K562 (cell line): ENCODE data around the gene NUP85. TPM values are rescaled to one million over a fixed set of nuclear protein-coding genes. Genes with fewer than 3 reads are reported as not detected.
A peak's percentile ranks its signal among the peaks of the same experiment; 100 is the strongest.

Experiments
- BACH1 ChIP-seq: fragments of 200-800 bp; sonication (Bioruptor generic); IDR thresholded peaks from 2 replicates; pipeline ENCODE4 v1.6.1; 2016; ENCODE audit warnings: missing genetic modification characterization, missing compliant biosample characterization
- BCLAF1 ChIP-seq, 2 experiments: fragments of 450-650 bp in 1 of 2; IDR thresholded peaks; 2 replicates each; pipeline ENCODE4 v1.6.1; 2011 to 2017; ENCODE audit warnings: low read depth in 2 of 2, antibody characterized with exemption in 1 of 2, borderline replicate concordance in 1 of 2, low read length in 1 of 2, mild to moderate bottlenecking in 1 of 2, mixed read lengths in 1 of 2; ENCODE audit not compliant: control insufficient read depth in 1 of 2
- BCOR ChIP-seq: fragments of 450-650 bp; IDR thresholded peaks from 2 replicates; pipeline ENCODE4 v1.6.1; 2016
- GTF2A2 ChIP-seq: IDR thresholded peaks from 2 replicates; pipeline ENCODE4 v1.6.1; 2016; ENCODE audit warnings: mild to moderate bottlenecking, missing genetic modification characterization, missing compliant biosample characterization
- HDAC2 ChIP-seq: fragments of 450-650 bp; IDR thresholded peaks from 2 replicates; pipeline ENCODE4 v1.6.1; 2016; ENCODE audit warnings: mild to moderate bottlenecking
- MGA ChIP-seq: fragments of 450-650 bp; IDR thresholded peaks from 2 replicates; pipeline ENCODE4 v1.6.1; 2016; ENCODE audit warnings: mild to moderate bottlenecking, moderate library complexity
- NEUROD1 ChIP-seq: fragments of 150-350 bp; IDR thresholded peaks from 2 replicates; pipeline ENCODE4 v1.6.1; 2014; ENCODE audit warnings: borderline replicate concordance, low read length, low read depth; ENCODE audit not compliant: partially characterized antibody
- POLR2AphosphoS5 ChIP-seq: IDR thresholded peaks from 2 replicates; pipeline ENCODE4 v1.6.1; 2011; ENCODE audit warnings: mild to moderate bottlenecking, low read depth, low read length, moderate library complexity; ENCODE audit not compliant: control insufficient read depth, insufficient read depth
- POLR2B ChIP-seq: fragments of 450-650 bp; IDR thresholded peaks from 2 replicates; pipeline ENCODE4 v1.6.1; 2018; ENCODE audit warnings: low read depth; ENCODE audit not compliant: partially characterized antibody
- STAT5B ChIP-seq: fragments of 250-450 bp; sonication (Bioruptor Pico); IDR thresholded peaks from 2 replicates; pipeline ENCODE4 v1.8.0; 2021; ENCODE audit warnings: mild to moderate bottlenecking, inconsistent platforms
- THRB ChIP-seq: fragments of 450-650 bp; formaldehyde crosslinking; conservative IDR thresholded peaks from 2 replicates; pipeline ENCODE4 v1.4.0; 2022; ENCODE audit warnings: mild to moderate bottlenecking, missing genetic modification characterization
- ZNF217 ChIP-seq: sonication (generic); formaldehyde crosslinking; IDR thresholded peaks from 2 replicates; pipeline ENCODE4 v1.8.0; 2022; ENCODE audit warnings: mild to moderate bottlenecking, missing genetic modification reagents
- ZNF589 ChIP-seq: fragments of 200-800 bp; sonication (Bioruptor generic); IDR thresholded peaks from 2 replicates; pipeline ENCODE4 v1.6.1; 2016; ENCODE audit warnings: low read depth, missing genetic modification characterization, missing compliant biosample characterization
- polyA plus RNA-seq, 8 experiments: library from polyadenylated mRNA; depleted of rRNA in 4 of 8; stranded (reverse) in 5 of 8; unstranded in 3 of 8; fragments of >200 nt; fragmentation: Nextera tagmentation in 2 of 8; fragmentation: Illumina TruSeq in 1 of 8; extraction: Ambion mirVana in 2 of 8; extraction: Trizol in 1 of 8; gene quantifications; 2 replicates each; pipeline versions ENCODE4 v1.2.1 to v1.2.3, GENCODE V29; 2011 to 2014; ENCODE audit warnings: inconsistent platforms in 1 of 8, missing spikeins in 1 of 8
- total RNA-seq, 7 experiments: library from RNA; depleted of rRNA in 6 of 7; stranded (reverse); fragments of >200 nt in 6 of 7; fragmentation: Illumina TruSeq in 2 of 7; extraction: Trizol in 2 of 7; gene quantifications; 2 replicates each; pipeline versions ENCODE4 v1.2.1 to v1.2.3, GENCODE V29; 2011 to 2021; ENCODE audit warnings: low replicate concordance in 1 of 7

NUP85 gene
- total and polyA plus RNA-seq, 9 of the 15 experiments (the other 6 are each of a cell fraction or from before 2014, with no cell fraction given): 50.2 to 177 (median 110) TPM

DNA sequence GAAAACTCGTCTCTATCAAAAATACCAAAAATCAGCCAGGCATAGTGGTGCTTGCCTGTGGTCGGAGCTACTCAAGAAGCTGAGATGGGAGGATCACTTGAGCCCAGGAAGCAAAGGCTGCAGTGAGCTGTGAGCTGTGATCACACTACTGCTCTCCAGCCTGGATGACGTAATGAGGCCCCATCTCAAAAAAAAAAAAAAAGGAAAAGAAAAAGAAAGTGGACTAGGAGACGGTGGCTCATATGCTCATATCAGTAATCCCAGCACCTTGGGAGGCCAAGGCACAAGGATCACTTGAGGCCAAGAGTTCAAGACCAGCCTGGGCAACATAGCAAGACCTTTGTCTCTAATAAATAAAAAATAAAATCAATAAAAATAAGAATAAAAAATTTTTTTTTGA, 13.9 kb upstream of the NUP85 start (continued):
- no peak for TF ChIP-seq ZNF217 (CRISPR knock-in tag)
- TF ChIP-seq POLR2AphosphoS5: no peak
- TF ChIP-seq BCLAF1 (IDR thresholded peaks at IDR 0.05; ENCODE audit: borderline replicate concordance in 1 of 2, control insufficient read depth in 1 of 2, low read depth in 2 of 2, low read length in 1 of 2): no peak
- no peak for TF ChIP-seq NEUROD1
- no peak for TF ChIP-seq THRB
- no peak for TF ChIP-seq POLR2B
- TF ChIP-seq BCOR: peak; percentile 87
- no peak for TF ChIP-seq BACH1 (tag)
- TF ChIP-seq STAT5B (CRISPR knock-in tag): no peak
- no peak for TF ChIP-seq MGA
- TF ChIP-seq ZNF589 (CRISPR knock-in tag): no peak
- TF ChIP-seq HDAC2: peak; percentile 61; the same call in 1 of the 2 replicates
- no peak for TF ChIP-seq GTF2A2 (tag)
